Peyer's patch (tissue), 4 donors: Measurements from ENCODE around the gene SUPT3H.
"Not testable (repeated sequence)": the region's sequence is repeated elsewhere in the genome, so short reads cannot be mapped to it uniquely, and the experiment has no call there.

ENCODE experiments used
- POLR2A ChIP-seq, 2 donors: fragments of 450-650 bp; IDR thresholded peaks; one replicate each; pipeline ENCODE4 v1.5.1; 2017; ENCODE audit warnings: antibody characterized with exemption in 2 of 2, mild to moderate bottlenecking in 2 of 2, moderate library complexity in 2 of 2
- TF ChIP-seq, protein P1 (sequence below), 6 experiments: fragments of 450-650 bp in 4 of 6; fragments of 200-600 bp in 2 of 6; sonication (generic) in 1 of 6; IDR thresholded peaks; one replicate each; pipeline ENCODE4 v1.5.1; 2017 to 2019; ENCODE audit warnings: antibody characterized with exemption in 6 of 6, mild to moderate bottlenecking in 3 of 6, moderate library complexity in 1 of 6

DNA sequence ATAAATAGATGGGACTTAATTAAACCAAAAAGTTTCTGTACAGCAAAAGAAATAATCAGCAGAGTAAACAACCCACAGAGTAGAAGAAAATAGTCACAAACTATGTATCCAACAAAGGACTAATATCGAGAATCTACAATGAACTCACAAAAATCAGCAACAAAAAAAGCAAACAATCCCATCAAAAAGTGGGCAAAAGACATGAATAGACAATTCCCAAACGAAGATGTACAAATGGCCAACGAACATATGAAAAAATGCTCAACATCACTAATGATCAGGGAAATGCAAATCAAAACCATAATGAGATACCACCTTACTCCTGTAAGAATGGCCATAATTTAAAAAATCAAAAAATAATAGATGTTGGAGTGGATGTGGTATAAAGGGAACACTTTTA lies 232.1 kb downstream of the SUPT3H start:
- TF ChIP-seq, protein P1, sequence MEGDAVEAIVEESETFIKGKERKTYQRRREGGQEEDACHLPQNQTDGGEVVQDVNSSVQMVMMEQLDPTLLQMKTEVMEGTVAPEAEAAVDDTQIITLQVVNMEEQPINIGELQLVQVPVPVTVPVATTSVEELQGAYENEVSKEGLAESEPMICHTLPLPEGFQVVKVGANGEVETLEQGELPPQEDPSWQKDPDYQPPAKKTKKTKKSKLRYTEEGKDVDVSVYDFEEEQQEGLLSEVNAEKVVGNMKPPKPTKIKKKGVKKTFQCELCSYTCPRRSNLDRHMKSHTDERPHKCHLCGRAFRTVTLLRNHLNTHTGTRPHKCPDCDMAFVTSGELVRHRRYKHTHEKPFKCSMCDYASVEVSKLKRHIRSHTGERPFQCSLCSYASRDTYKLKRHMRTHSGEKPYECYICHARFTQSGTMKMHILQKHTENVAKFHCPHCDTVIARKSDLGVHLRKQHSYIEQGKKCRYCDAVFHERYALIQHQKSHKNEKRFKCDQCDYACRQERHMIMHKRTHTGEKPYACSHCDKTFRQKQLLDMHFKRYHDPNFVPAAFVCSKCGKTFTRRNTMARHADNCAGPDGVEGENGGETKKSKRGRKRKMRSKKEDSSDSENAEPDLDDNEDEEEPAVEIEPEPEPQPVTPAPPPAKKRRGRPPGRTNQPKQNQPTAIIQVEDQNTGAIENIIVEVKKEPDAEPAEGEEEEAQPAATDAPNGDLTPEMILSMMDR (IDR thresholded peaks at IDR 0.05), result not testable (repeated sequence)
- not testable (repeated sequence) for TF ChIP-seq POLR2A (IDR thresholded peaks at IDR 0.05)
